Measurements from ENCODE around the gene PARD3.

PARD3 gene

DNA sequence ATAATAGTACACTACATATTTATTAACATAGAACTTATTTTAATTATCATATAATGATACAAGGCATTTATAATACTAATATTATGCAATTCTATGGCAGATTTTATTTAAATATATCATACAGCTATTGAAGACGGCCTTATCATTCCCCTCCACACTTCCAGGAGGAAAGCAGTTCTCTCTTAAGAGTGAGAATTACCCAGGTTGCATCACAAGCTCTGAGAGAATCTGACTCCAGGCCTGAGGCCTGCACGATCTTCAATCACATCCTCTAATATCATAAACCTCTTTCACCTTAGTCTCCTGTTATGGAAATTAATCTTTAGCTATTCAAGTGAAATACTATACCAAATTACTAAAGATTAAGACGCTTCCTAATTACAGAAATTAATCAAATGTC lies 564.4 kb downstream of the PARD3 start:
- no peak for DNase-seq (ENCODE audit: low spot score)

DNA sequence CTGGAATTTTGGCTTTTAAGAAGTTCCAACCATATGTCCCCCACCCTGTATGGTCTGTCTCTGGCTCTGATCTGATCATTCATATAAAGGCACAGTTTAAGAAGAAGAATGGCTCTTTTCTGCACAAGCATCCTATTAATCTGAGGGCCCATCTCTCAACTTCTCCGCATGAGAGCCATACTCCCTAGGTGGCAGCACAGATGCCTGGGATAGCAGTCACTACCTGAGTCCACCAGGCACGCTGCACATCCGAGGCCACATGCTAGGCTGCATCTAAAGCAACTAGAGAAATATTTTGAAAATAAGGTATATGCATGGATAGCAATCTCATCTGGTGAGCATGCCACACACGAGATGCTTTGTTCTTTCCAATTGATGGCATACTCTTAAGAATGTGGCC lies 565.5 kb downstream of the PARD3 start:
- peak; percentile 5 for DNase-seq (ENCODE audit: low spot score)

DNA sequence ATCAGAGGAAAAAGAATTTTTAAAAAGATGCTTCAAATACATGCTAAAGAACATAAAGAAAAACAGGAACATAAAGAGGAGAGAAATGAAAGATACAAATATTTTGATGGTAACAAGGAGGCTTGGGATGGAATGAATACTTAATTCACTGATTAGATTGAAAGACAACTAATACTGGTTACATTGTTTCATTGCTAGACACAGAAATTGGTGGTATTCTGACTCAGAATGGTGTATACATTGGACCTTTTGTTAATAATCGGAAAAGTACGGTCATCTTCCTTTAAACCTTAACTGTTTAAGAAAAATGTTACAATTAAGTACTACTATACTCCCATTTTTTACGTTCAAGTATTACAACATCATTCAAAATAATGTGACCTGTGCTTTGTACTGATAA lies 567.5 kb downstream of the PARD3 start:
- no peak for DNase-seq (ENCODE audit: low spot score)

DNA sequence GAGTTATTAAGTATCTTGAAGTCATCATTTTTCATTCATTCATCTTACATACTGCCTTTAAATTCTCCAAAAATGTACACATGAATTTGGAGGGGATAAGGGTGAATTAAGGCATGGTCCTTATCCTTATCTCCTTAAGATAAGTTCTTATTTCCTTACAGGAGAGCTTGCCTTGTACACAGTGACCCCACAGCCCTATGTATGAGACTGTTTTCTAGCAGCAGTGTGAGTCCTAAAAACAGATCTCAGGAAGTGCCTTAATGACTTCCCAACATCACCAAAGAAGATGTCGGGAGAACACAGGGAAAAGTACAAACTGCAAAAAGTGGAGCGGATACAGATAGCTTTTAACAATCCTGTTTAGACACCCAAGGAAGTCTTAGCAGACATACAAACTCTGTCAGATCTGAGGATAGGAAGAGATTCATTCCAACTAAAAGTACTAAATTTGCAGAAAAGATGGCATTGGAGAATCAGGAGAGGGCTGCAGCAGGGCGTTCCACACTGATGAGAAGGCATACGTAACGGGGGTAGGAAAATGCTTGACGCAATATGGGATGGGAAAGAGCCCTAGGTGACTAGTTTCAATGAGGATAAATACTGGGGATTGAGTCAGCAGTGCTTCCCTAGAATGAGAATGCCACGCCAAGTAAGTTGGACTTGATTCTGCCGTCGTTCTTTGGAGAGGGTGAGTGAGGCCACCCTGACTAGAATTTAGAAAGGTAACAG lies 570.2 kb downstream of the PARD3 start:
- no peak for DNase-seq (ENCODE audit: low spot score)

DNA sequence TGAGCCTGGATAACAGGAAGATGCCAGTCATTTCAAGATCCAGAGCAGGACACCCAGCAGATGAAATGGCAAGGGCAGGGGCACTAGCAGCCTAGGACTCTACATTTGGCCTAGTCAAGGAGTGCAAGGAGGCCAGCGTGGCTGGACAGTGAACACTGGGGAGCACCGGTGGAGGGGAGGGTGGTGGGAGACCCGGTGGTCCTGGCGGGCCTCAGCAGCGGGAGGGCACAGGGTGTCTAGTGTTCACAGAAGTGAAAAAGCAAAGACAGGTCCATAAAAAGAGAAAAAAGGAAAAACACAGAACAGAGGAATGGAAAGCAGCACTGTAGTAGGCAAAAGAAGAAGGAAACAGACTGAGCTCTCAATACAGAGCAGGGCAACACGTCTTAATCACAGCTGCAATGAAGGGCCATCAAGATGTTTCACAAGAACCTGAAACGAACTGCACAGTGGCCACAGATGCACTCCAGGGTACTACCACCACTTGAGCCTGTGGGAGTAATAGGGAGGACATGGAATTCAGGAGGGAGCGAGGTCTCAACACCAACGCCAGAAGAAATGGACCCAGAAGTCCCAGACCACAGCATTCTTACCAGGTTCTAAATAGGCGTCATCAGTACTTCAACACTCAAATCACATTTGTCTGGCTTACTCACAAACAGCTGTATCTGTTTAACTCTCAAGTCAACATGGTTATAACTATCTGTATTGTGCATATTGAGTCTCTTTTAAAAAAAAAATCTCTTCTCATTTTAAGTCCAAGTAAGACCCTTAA lies 573.7 kb downstream of the PARD3 start:
- DNase-seq (ENCODE audit: low spot score) = no peak

DNA sequence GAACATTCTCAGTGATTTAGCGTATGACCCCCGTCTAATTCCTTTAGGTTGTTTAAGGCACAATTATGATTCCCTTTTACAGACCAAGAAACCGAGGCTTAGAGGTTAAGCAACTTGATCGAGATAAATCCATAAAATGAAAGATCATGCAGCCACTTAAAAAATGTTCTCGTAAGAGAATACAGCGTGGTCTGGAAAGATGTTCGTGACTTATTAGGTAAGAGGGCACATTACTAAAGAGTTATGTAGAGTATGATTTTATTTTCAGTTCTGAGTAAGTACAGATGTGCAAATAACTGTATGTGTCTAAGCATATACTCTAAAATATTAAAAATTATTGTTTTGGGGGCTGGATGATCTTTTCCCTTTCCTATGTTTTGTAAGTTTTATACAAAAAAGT lies 575.1 kb downstream of the PARD3 start:
- DNase-seq (ENCODE audit: low spot score) = no peak

DNA sequence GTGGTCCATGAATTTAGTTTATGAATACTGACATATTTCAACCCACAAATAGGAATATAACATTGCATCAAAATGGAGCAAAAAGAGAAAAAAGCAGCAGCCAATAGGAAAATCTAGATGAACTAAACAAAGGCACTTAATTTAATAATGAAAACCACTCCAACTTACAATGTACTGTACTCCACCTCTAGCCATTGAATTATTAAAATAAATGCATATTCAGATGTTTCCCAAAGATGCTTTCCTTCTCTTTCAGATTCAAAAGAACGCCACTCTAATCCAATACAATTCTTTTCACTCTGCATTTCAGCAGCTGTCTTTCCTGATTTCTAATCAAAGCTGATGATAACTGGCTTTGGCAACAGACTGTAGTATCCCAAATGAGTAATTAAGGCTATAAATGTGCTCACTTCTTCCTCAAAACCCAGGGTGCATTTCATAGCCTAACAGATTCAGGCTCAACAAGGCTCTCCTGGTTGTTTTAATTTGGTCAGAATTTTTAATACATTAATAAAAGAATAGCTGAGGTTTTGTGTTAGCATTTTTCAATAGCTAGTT lies 577.1 kb downstream of the PARD3 start:
- no peak for DNase-seq (ENCODE audit: low spot score)

DNA sequence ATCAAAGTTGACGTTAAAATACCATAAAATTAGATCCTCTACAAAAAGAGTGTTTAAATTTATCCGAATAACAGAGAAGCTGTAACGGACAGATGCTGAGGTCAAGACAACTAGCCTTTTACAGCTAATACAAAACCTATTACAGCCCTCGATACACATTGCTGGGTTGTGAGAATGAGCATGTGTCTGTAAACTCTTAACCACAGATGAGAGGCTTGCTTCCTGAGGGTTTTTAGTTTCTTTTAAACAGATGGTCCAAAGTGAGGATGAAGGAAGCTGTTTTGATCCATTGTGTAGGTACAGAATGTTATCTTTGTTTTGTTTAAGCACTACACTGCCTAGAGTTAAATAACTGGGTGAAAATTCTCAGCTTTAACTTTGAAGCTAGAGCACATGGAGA lies 578.2 kb downstream of the PARD3 start:
- no peak for DNase-seq (ENCODE audit: low spot score)

DNA sequence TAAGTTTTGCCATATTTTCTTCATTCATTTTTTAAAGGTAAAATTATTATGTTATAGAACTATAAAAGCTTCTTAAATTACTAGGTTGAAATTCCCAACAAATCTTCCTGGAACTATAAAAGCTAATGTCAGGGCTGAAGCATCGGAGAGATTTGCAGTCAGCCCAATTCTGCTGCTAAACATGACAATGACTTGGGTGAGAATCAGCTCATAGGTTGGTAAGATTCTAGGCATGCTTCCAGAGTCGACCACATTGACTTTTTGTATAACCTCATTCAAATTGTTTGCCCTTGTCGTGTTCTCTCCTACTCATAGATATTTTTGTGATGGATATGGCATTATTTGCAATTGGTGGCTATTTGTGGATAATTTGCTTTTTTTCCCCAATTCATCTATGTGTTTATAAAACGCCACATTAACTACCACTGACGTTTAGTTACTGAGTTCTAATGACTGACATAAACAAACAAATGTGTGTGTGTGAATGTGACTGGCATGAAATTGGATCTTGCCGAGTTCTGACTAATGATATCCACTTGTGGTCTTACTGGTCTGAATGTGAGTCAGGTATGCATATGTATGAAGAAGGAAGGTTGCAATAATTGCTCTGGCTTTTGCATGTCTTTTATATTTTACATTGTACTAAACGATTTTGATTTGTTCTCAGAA lies 579.8 kb downstream of the PARD3 start:
- DNase-seq (ENCODE audit: low spot score) = peak; percentile 74

DNA sequence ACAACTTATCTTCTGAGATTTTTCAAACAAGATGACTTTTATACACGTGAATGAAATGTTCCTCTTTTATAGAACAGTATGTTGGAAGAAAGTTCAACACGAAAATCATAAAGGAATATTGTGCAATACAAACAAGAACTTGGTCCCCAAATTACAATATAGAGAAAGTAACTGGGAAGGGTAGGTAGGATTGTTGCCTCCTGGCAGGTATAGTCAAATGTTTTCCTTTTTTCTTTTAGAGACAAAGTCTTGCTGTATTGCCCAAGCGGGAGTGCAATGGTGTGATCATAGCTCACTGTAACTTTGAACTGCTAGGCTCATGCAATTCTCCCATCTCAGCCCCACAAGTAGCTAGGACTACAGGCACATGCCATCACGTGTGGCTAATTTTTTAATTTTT lies 582.6 kb downstream of the PARD3 start:
- DNase-seq (ENCODE audit: low spot score) = no peak

DNA sequence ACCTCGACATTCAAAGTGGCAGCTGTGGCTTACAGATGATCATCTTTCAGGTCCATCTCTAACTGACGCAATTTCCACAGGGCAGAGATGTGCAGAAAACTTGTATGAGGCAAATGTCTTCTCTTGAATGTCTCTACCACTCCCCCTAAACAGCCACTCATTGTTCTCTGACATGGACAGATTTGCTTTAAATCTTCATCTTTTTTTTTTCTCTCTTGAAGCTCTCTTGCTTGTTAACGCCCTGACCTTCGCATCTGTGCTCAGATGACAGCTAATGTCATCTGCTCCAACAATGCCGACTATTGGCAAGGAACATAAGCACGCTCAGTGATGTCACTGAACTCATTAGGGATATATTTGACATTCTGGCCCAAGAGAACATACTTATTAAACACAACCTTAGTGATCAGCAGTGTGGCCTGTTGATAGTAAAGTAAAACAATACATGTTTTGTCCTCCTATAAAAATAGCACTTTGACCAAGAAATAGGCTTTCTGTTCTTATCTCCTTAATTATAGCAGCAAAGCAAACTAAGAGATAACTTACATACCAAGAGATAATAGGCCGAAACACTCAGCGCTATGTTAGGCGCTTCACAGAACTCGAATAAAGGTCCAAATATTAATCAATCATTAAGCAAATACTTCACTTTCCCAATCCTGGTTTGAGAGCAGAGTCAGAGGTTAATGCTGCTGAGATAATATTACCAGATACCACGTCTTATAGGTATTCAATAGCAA lies 583.5 kb downstream of the PARD3 start:
- no peak for DNase-seq (ENCODE audit: low spot score)

DNA sequence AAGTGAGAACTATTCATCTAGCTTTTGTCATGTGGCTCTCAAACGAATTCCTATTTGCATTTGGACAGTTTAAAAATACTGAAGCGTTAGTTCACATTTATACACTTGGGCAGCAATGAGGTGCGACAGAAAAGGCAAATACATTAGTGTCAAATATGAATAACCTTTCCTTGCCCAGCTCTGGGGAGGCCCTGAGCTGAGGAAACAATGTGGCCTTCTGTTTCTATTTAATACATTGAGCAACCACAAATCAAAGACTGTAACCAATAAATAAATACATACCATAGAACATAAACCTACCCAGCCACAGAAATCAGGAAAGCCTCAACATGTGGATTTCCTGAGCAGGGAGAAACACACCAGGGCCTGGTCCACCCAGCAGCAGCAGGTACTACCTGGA lies 585.2 kb downstream of the PARD3 start:
- DNase-seq (ENCODE audit: low spot score) = no peak

DNA sequence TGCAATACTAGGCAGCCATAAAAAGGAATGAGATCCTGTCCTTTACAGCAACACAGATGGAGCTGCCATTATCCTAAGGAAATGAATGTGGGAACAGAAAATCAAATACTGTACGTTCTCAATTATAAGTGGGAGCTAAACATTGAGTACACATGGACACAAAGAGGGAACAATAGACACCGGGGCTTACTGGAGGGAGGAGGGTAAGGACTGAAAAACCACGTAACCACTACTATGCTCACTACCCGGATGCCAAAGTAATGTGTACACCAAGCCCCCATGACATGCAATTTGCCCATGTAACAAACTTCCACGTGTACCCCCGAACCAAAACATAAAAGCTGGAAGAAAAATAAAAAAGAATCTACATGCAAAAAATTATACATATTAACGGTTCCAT lies 587.0 kb downstream of the PARD3 start:
- no peak for DNase-seq (ENCODE audit: low spot score)

DNA sequence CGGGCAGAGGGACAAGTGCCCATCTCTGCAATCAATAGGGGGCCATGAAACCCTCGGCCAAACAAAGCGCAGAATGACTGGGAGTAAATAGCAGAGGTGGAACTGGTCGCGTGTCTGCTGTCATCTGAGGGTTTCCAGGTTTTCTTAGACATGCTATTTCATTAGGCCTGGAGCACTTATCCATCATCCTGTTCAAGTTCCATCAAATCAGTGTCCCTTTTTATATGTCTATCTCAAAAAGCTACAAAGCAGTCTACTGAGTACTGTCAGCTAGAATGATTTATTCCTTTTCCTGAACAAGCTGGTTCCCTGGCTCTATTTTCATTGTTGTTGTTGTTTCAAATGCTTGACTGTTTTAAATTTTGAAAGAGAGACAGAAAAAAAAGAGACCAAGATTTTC lies 590.5 kb downstream of the PARD3 start:
- DNase-seq (ENCODE audit: low spot score) = no peak

DNA sequence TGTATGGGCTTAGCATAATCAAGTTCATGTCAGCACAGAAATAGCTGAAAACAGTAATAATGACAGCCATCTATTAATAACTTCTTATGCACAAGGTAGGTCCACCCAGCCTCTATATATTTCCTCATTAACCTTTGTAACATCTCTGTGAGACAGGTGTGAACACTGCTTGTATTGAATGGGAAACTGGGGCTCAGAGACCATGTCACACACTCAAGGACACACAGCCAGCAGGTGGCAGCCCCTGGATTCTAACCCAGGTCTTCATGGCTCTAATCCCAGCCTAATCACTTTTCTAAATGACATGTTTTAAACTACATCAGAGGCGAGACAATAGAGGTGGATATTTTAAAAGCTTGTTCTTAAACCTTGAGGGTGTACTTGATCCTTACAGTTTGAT lies 591.4 kb downstream of the PARD3 start:
- no peak for DNase-seq (ENCODE audit: low spot score)

DNA sequence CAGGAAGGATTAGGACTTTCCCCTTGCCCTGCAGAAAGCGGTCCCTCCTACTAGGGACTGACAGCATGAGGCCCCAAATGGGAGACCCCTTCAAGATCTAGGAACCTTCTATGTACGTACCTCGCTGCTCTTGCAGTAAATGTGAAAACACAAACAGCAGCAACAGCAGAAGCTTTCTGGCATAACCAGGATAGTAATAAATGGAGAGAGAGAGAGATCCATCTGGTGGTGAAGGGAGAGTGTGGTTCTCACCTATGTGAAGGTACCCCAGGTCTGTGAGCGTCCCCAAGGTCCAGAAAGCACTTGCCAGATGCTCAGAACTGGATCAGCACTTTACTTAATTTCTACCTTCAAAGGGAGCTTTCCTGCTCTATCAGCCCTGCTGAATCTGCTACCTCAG lies 592.7 kb downstream of the PARD3 start:
- no peak for DNase-seq (ENCODE audit: low spot score)

DNA sequence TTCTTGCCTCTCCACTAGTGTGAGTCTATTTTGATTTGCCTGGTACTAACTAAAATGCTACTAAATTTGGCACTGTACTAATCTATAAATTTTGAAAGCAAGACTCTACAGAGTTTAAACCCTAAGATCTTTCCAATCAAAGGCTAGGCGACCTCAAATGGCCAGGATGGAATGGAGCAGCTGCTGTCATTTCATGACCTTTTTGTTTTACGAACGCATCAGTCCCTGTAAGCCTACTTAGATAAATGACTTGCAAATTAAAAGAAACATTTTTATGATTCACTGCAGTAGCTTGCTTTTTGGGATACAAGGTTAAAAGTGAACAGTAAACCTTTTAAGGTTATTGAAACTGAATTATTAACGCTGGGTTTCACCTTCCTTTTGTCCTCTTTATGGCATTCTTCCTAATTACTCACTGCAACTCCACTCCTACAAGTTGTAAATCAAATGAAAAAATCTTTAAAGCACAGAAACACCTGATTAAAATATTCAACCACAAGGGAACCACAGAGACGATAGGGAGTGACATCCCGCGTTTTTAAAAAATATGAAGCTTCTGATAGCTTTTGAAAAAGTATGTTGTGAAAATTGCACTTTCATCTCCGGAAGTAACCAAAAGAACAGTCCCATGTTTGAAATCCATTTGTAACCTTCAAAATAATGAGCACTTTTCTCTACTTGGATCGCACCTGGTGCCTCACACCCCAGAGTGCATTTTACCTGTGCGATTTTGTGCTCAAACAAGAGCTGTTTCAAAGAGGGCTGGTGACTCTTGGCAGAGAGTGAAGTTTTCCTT lies 595.1 kb downstream of the PARD3 start:
- DNase-seq (ENCODE audit: low spot score) = no peak

DNA sequence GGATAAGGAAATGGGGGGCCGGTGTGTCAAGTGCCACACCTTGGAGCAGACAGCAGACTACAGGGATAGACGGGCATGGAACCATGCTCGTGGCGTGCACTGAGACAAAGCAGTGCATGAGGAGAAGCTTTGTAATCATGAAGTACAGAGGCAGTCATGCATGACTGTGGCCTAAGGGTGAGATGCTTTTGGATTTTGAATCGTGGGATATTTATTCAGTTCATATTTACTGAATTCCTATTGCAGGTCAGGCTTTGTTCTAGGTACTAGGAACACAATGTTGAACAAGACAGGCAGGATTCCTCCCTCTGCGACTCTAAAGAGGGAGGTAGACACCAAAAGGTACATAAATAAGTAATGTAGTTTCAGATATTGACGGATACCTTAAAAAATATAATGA lies 597.6 kb downstream of the PARD3 start:
- no peak for DNase-seq (ENCODE audit: low spot score)

DNA sequence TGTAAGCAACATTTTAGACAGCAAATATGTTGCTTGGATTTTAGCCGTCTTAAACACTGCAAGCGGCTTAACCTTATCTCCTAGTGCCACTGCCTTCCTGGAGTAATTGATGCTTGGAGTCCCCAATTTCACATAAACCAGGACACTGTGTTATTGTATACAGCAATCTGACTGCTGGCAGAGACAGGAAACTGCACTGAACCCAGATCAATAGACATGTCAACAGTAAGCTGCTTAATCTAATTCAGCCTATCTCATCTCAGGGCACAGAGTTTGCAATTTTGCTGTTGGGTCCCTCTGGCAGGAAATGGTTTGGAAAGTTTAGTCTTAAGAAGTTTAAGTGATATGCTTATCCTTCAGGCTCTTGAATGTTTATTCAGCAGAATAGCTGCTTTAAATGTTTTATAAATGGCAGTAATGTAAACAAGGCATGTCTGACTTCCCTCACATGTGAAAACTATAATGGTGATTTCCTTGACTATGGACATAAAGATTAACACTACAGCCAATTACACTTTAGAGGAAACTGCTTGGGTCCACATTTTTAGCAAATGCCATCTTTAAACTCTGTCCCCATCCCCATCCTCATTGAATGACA lies 598.6 kb downstream of the PARD3 start:
- no peak for DNase-seq (ENCODE audit: low spot score)

DNA sequence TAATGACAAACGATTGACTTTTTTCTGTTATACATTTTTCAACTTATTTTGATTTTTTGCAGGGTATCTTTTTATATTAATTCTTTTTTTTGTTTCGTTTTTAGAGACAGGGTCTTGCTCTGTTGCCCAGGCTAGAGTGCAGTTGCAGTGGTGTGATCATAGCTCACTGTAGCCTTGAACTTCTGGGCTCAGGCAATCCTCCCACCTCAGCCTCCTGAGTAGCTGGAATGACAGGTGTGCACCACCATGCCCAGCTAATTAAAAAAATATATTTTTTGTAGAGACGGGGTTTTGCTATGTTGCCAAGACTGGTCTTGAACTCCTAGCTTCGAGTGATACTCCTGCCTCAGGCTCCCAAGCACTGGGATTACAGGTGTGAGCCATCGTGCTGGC lies 601.3 kb downstream of the PARD3 start:
- no peak for DNase-seq (ENCODE audit: low spot score)

DNA sequence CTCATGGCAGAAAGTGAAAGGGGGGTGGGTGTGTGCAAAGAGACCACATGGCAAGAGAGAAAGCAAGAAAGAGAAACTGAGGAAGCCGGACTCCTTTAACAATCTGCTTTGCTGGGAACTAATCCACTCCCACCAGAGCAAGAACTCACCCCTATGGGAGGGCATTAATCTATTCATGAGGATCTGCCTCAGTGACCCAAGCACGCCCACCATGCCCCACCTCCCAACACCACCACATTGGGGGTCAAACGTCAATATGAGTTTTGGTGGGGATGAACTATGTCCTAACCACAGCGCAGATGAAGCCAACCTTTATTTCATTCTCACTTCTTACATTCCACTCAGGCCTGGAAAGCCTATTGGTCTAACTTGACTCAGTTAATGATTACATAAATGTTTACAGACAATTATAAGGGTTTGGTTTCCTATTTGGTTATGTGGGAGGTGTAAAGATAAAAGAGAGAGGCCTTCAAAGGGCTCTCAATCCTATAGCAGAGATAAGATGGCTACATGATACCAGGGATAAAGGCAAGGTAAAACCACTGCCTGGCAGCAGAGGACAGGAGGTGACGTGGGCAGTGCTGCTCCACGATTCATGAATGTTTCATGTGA lies 601.8 kb downstream of the PARD3 start:
- DNase-seq (ENCODE audit: low spot score) = no peak

Data from RKO (cell line).